DMS53 (cell line): Measurements from ENCODE around the gene MROH7.

Experiments used
- DNase-seq: peaks from one replicate; lab custom pipeline; 2025; lab: John Stamatoyannopoulos, UW

Gene MROH7

DNA sequence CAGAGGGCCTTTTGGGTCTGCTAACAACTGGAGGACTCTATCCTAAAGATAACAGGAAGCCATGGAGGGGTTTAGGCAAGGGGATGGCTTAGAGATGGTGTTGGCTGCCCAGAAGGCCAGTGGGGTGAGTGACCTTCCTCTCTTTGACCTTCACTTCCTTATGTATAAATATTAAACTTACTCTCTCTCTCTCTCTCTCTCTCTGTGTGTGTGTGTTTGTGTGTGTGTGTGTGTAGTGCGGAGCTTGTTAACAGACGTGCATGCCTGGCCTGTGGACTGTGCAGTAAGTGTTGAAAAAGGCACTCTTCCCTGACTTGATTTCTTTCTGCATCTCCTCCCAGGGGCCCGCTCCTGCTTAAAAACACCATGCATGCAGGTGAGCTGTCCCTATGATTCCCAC, 10.0 kb downstream of the MROH7 start:
- no peak for DNase-seq

DNA sequence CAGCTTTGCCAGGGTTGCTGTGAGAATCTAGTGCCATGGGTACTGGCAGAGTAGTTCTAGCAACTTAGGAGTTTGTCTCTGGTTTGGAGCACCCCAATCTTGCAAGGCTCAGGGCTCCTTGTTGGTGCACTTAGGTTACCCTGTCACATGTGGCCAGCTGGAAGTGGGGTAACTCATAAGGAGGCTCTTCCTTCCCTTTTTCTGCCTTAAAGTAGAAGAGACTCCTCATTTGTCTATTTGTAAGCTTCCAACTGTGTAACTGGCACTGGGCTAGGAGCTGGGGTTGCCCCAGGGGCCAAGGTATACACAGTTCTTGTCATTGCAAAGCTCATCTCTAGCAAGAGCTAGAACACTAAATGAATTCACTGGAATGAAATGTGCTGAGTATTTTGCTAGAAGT, 10.6 kb downstream of the MROH7 start:
- DNase-seq = no peak

DNA sequence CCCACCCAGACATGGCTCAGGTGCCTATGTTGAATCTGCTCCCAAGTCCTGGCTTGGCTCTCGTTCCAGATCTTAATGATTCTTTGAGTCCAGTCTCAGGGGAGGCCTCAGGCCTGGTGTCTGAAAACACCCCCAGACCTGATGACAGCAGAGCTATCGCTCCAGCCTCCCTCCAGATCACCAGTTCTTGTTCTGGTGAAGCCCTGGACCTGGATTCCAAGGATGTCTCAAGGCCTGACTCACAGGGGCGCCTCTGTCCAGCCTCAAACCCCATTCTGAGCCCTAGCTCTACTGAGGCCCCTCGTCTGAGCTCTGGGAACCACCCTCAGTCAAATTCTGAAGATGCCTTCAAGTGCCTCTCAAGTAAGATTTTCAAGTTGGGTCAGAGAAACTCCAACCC, 11.4 kb downstream of the MROH7 start:
- no peak for DNase-seq

DNA sequence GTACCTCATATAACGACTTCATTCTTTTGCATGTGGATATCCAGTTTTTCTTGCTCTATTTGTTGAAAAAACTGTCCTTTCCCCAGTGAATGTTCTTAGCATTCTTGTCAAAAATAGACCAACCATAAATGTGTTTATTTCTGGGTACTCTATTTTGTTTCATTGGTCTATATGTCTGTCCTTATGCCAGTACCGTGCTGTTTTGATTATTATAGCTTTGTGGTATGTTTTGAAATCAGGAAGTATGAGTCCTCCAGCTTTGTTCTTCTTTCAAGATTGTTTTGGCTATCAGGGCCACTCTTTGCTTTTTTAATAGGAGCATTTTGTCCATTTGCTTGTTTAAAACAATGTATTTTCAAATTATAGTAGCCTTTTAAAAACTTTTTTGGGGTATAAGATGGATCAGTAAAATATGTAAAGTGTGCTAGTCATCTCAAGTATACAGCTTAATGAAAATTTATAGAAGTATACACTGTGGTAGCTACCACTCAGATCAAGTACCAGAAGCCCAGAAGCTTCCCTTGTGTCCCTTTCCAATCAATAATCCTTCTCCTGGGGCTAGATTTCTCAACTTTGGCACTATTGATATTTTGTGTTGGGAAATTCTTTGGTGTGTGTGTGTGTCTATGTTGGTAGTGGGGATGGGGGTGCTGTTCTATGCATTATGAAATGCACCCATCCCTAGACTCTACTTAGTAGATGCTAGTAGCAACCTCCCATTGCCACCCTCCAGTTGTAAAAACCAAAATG, 16.8 kb downstream of the MROH7 start:
- no peak for DNase-seq

DNA sequence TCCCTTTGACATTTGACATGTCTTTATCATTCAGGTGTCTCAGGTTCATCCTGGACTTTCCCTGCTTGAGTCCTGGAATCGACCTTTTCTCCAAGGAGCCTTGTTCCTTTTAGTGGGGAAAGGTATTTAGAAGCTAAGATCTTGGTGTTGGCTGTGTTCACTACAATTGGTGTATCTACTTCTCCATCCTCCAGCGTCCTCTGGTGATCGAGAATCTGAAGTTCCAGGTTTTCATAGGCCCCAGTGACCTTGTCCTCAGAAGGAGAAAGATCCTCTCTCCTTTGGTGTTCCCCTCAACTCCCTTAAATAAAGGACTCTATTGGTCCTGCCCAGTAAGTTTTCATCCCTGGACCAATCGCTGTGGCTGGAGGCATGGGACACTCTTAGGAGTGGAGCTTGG, 22.1 kb downstream of the MROH7 start:
- no peak for DNase-seq

DNA sequence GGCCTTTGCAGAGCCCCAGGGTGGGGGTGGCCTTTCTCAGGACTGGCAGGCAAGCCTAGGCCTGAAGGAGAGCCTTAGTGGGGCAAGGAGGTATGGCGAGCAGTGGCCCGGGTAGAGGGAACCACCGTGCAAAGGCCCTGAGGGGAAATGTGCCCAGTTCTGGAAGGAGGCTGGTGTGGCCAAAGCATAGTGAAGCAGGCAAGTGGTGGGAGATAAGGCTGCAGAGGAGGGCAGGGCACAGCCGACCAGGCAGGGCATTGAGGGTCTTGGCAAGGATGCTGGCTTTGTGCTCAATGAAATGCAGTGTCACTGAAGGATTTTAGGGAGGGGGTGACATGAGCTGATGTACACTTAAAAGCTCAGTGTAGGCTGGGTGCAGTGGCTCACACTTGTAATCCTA, 22.8 kb downstream of the MROH7 start:
- DNase-seq = no peak

DNA sequence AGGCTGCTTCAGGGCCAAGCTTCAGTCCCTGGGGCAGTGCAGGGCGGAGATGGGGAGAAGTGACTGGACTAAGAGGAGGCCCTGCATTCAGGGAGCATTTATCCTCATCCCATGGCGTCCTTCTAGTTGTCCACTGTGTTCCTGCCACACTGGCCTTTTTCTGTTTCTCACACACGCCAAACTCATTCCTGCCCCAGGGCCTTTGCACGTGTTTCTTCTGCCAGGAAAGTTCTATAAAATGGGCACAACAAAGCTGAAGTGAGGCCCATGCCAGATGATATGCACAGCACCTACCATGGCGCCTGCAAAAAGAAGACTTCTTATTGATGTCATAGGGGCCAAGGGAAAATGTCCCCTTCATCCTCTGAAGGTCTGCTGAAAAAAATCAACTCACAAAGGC, 24.3 kb downstream of the MROH7 start:
- DNase-seq = no peak

DNA sequence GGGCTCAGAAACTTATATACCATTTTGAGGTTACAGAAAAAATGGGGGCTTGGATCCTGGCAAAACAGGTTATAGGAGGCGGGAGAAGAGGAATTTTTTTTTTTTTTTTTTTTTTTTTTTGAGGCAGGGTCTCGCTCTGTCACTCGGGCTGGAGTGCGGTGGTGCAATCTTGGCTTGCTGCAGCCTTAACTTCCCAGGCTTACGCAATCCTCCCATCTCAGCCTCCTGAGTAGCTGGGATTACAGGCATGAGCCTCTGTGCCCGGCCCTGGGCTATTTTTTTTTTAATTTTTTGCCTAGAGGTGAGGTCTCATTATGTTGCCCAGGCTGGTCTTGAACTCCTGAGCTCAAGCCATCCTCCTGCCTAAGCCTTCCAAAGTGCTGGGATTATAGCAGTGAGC, 24.7 kb downstream of the MROH7 start:
- DNase-seq = no peak

DNA sequence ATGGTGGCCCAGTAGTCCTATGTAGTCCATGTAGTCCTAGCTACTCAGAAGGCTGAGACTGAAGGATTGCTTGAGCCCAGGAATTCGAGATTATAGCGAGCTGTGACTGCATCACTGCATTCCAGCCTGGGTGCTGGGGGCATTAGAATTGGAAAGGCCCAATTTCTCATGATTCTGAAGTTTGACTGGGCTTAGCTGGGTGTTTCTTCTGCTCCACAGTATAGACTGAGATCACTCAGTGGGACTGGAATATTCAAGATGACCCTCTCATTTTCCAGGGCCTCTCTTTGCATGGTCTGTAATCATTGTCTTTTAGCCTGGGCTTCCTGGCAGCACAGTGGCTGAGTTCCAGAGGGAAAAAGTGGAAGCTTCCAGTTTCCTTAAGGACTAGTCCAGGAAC, 26.2 kb downstream of the MROH7 start:
- no peak for DNase-seq

DNA sequence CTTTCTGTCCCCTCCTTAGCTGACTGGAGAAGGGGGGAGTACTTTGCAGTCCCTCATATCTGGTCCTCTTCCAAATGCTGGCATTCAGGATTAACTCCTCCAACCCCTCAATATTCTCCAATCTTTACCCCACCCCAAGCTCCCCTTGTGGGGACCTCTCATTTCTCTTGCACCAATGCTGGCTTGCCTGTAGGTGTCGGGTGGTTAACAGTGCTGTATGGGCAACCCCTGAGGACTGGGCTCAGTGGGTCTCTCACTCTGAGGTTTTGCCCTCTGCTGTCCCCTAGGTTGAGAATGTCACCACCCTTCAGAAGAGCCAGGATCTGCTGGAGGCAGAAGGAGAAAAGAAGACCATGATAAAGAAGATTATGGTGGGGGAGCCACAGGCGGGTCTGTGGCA, 27.0 kb downstream of the MROH7 start:
- no peak for DNase-seq

DNA sequence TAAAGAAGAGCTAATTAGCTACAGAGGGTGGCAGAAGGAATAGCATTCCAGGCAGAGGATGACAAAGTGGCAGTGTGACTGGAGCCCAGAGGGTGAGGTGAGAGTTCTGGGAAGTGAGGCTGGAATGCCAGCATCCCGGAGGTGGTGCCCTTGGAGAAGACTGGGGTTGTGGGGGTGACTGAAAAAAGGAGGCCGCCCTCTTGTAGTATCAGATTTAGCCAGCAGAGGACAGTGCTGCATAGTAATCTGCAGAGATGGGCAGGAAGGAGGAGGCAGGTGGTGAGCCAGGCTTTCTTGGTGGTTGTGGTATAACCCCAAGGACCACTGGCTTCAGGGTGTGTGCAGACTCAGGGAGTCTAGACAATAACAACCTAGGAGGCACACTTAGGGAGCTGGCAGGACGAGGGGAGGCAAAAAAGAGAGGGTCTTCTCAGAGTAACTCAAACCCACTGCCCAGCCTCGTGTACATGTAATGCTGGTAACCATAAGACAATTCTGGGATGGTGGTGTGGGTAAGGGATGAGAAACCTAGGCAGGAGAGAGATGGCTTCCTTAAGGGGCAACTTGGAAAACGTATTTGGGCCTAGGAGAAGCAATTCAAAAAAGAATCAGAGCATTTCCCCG, 30.5 kb downstream of the MROH7 start:
- DNase-seq = peak; percentile 87

DNA sequence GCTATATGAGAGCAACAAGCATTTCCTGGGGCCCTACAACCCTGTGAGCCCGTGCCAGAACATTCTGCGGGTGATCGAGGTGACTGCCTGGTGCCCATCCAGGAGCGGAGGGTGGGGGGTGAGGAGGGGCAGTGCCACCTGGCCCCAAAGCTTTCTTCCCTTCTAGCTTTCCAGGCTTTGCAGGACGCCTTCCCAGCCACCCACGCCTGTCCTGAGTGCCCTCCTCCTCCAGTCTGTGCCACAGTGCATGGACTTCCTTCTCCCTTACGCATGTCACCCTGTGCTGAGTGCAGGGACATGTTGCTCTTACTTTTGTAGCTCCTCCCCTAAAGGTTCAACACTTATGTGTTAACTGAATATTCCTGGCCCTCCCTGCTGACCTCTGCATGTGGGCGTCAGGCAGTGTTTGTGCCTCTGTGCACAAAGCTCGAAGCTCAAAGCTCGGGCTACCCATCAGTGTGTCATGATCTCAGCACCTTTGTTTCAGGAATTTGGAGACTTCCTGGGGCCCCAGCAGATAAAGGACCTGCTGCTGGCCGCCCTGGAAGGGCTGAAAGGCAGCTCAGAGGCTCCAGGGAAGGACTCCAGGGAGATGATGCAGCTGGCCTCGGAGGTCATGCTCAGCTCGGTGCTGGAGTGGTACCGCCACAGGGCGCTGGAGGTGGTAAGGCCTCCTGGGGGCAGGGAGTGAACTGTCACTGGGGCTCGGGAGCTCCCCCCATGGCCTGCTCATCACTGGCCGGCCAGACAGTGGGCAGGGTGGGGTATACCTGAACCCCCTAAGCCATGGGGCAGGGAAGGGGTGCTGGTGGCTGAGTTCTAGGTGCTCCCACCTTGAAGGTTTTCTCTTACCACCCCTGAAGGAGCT, 37.4 kb downstream of the MROH7 start:
- peak; percentile 58 for DNase-seq

DNA sequence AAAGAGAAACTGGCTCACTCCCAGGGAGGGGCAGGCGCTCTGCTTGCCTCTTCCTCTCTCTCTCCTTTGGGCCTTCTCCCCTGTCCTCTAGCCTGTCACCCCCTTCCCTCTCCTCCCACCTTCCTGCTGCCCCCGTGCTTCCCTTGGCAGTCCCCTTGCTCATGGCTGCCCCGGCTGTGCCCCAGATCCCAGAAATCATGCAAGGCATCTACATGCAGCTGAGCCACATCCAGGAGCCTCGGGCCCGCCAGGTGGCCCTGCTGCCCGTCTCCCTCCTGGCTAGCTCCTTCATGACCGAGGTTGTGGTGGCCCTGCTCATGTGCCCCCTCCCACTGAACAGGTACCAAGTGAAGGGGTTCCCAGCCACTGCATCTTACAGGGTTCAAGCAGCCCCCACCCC, 38.1 kb downstream of the MROH7 start:
- DNase-seq = no peak

DNA sequence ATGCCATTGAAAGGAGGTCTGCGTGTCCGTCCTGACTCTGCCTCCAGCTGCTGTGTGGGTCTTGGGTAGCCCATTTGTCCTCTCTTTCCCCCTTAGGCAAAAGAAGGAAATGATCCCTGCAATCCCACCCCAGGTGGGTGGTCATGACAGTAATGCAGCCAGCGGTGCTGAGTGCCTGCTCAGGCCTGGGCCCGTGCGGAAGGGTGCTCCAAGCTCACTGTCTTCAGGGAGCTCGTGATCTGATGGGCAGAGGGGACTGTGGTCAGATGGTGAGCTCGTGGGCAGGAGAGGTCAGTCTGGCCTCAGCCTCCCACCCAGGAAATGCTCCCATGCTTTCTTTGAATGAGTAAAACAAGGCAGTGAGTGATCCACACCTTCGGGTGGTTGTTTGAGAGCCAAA, 38.8 kb downstream of the MROH7 start:
- no peak for DNase-seq

DNA sequence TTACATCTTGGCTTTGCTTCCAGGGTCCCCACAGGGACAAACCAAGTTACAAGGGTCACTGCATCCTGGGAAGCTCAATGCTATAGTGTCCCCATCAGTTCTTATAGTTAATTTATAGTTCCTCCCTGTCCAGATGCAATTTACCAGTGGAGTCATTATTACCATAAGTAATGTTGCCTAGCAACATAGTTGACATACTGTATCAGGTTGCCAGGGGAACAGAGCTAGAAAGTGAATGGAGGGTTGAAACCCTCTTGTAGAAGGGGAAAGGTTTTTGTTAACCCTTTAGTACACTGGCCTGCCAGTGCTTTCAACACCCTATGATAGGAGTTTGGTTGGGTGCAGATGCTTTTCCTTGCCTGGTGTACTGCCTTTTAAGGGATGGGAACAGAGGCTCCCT, 39.8 kb downstream of the MROH7 start:
- peak; percentile 94 for DNase-seq

DNA sequence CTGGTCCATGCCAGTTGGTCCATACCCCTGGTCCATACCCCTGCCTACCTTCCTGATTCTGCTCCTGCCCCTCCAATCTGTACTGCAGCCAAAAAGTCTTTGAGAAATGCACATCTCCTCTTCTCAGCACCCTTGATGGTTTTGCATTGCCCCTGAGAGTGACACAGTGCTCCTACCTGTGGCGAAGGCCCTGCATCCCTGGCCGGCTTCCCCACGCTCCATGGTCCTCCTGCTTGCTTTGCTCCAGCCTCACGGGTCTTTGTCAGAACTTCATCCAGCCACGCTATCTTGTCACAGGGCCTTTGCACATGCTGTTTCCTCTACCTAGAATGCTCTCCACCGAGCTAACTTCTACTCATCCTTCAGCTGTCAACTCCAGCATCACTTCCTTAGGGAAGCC, 41.9 kb downstream of the MROH7 start:
- no peak for DNase-seq

DNA sequence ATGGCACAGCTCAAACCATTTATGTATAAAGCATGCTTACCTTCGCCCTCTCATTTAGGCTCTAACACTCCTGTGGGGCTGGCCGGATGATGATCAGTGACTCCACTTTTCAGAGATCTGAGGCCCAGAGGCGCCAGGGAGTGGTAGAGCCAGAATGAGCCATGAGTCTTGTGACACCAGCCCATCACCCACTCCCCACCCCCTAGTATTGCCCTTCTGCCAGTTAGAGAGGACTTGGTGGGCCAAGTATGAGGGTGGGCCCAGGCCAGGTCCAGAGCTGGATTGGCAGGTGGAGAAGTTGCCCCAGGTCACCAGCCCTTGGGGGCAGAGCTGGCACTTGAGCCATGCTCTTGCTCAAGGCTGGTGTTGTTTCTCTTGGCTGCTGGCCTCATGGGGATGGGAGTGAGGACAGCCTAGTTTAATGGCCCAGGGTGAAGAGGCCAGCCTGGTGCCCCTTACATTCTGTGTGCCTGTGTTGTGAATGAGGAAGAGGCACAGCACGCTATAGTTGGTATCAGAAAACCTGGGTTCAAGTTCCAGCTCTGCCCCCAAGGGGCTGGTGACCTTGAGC, 43.8 kb downstream of the MROH7 start:
- no peak for DNase-seq

DNA sequence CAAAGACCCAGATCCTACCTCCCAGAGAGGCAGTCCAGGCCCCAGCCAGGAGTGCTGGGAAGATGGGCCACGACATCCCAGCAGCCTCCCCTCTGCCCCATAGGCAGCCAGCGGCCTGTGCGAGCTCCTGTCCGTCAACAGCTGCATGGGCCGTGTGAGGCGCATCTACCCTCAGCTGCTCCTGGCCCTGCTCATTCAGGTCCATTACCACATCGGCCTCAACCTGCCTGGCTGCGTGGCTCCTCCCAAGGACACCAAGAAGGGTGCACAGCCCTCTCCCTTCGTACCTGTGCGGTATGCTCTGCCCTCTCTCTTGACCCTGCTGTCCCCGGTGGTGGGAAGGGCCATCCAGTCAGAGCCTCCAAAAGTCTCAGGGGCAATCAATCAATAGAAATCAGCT, 44.6 kb downstream of the MROH7 start:
- no peak for DNase-seq

DNA sequence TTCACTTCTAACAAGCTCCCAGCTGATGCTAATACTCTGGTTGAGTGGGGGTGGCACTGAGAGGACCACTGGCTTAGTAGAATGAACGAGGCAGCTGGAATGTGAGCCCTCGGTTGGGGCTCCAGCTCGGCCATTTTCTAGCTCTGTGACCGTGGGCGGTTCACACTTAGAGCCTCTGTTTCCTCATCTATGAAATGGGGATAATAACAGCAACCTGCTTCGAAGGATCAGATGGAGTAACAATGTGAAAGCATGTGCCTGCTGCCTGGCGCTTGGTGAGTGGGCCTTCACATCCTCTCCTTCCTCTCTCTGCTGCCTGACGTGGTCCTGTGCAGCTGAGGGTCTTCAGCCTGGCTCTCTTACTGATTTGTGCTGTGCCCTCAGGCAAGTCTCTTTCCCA, 53.2 kb downstream of the MROH7 start:
- DNase-seq = no peak

DNA sequence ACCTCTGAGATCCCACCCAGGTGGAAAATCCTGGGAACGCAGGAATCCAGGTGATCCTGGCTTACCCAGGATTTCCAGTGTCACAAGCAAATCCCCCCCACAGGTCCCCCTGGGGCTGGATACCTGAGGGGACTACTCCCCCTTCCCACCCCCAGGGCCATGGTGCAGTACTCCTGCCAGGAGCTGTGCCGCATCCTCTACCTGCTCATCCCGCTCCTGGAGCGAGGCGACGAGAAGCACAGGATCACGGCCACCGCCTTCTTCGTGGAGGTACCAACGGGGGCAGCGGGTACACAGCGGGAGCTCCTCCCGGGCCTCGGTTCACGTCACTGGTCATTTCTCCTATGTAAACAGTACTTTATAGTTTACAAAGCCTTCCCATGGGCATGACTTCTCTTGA, 53.6 kb downstream of the MROH7 start:
- DNase-seq = no peak

DNA sequence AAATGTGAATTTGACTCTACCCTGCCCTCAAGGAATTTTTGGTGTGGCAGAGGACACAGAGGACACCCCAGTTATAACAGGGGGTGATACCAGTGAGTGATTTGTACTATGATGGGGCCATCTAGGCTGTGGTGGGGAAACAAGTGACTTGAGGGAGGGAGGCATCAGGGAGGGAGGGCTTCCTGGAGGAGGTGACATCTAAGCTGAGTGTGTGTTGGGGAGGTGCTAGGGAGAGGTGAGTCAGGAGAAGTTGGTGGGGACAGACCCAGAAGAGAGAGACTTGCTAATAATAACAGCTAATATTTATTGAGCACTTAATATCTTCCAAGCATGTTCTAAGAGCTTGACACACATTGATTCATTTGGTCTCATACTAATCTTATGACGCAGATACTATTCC, 54.2 kb downstream of the MROH7 start:
- no peak for DNase-seq

DNA sequence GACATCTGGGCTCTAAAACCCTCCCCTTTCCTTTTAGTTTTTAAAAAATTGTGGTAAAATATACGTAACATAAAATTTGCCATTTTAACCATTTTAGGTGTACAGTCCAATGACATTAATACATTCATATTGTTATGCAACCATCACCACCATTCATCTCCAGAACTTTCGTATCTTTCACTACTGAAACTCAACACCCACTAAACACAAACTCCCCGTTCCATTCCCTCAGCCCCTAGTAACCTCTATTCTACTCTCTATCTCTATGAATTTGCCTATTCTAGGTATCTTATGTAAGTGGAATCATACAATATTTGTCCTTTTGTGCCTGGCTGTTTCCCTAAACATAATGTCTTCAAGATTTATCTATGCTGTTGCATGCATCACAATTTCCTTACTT, 54.7 kb downstream of the MROH7 start:
- no peak for DNase-seq

DNA sequence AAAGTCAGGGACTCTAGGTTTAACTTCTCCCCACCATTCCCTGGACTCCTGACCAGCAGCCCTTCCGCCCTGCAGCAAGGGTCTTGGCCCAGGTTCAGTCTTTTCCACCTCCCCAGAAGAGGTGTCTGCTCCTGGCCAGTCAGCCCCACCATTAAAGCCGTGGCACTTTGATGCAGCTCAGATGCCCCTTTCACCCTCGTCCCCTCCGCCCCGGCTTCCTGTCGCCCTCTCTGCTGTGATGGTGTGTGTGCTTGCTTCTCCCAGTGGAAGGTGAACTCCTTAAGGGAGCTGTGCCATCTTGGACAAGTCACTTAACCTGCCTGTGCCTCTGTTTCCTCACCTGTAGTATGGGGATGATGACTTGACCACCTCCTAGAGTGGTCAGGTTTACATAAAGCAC, 56.3 kb downstream of the MROH7 start:
- DNase-seq = no peak
